GM04503 (cell line): Measurements from ENCODE around the gene SNX18.

Experiments used
- DNase-seq: peaks from one replicate; pipeline ENCODE4 v3.0.0-alpha.2; 2012; ENCODE audit warnings: low read depth

The SNX18 gene

DNA sequence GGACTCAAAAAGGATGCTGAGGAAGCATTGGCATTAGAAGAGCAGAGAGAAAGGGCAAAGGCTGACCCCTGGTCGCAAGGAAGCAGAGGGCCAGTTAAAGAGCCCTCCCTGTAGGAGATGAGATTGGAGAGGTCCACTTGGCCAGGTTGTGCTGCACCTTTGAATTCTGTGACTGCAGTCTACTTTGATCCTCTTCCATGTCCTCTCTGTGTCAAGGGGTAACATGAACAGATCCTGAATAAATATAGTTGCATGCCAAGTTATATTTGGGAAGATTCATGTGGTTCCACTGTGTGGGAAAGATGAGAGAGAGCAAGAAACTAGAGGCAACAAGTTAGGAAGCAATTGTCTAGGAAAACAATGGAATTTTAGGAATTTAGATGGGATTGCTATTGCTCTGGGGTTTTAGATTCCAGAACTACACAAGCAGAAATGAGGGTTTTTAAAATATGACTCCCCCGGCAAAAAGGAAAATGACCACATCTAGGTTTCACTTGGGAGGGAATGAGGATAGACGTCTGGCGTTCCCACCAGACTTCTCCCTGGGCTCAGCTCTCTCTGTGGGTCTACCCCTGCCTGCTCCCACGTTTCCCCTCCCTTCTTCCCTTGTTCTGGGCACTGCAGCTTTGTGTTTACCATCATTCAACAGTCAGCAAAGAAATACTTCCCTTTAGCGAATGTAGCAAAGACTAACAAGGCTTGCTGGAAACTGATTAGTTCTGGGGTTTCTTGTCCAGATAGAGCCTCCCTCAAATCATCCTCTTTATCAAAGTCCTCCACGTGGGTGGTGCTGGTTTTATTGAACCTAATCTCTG is 63.6 kb downstream of the SNX18 start:
- DNase-seq = peak; percentile 55

DNA sequence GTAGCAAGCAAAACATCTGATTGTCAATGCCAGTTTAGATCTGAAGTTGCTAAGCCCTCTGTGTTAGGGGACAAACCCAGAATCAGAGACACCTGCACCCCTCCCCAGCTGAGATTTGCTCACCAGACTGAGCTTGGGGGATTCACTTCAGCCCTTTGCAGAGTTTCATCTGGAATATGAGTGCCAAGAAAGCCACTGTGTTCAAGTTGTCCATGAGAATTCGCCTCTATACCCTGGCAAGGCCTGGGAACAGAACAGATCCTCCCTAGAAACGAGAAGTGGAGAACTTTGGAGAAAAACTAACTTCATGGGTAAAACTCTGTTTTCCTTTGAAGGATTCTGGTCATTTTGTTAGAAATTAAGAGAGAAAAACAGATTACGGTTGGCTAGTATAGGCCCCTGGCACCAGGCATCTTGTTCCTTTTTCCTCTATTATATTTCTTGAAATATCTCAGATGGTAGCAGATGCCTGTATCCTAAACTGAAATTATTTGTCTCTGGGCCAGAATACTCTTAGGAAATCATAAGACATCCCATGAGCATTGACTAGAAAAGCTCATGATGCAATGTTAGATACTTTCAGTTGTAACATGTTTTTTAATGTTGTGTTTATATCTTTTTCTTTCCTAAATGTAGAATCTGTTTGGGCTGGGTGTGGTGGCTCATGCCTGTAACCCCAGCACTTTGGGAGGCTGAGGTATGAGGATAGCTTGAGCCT is 64.4 kb downstream of the SNX18 start:
- no peak for DNase-seq

DNA sequence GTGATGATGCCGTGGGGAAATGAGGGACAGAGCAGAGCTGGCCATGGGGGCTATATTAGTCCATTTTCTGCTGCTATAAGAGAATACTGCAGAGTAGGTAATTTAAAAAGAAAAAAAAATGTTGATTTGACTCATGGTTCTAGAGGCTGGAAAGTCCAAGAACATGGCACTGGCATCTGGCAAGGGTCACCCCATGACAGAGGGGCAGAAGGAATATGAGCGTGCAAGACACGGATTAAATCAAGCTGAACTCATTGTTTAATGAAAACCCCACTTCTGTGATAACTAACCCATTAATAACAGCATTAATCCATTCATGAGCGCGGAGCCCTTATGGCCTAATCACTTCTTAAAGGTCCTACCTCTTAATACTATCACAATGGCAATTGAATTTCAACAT is 68.8 kb downstream of the SNX18 start:
- DNase-seq = no peak

DNA sequence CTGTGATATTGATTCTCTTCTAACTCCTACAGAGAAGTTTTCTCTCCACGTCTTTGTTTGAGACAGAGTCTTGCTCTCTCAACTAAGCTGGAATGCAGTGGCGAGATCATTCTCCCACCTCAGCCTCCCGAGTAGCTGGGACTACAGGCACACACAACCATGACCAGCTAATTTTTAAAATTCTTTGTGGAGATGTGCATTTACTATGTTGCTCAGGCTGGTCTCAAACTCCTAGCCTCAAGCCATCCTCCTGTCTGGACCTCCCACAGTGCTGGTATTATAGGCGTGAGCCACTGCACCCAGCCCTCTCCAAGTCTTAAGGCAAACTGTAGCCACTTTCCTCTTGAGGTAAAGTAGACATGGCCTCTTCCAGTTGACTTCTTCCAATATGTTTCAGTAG is 72.2 kb downstream of the SNX18 start:
- DNase-seq = no peak

DNA sequence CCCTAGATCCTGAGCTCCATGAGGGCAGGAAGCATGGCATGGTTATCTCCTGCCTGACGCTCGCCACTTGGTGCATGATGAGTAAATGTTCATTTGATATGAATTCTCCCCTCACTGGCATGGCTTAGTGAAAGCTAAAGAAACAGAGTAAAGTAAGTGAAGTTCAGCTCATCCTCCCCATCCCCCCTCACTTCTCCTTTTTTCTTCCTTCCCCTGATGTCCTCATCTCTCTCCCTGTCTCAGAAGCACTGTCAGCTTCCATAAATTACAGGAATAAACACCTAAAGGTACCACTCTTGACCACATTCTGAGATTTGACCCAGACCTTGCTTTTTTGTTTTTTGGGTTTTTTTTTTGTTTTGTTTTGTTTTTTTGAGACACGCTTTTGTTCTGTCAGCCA is 73.3 kb downstream of the SNX18 start:
- no peak for DNase-seq

DNA sequence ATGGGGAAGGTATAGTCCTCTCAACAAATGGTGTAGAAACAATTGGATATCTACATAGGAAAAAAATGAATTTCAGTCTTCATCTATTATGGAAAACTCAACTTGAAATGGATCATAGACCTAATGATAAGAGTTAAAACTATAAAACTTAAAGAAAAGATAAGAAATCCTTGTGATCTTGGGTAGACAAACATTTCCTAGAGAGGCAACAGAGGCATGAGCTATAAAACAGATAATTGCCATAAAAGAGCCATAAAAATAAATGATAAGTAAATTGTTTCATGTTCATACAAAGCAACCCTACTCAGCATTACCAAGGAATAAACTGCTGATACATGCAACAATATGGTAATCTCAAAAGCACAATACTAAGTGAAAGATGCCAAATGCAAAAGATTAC is 76.2 kb downstream of the SNX18 start:
- no peak for DNase-seq

DNA sequence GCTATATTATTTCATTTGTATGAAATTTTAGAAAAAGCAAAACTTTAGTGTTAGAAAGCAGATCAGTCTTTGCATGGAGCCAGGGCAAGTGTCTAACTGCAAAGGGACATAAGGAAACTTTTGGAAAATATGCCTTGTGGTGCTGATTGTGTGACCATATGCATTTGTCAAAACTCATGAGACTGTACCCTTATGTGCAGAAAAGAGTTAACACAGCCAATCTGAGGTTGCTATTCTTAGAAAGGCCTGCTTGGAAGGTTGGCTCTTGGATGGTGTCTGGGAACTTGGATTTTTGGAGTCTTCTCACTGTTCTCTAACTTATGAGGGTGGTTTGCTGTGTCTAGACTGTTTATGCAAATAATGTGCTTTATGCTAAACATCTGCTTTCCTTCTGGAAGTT is 76.6 kb downstream of the SNX18 start:
- DNase-seq = no peak

DNA sequence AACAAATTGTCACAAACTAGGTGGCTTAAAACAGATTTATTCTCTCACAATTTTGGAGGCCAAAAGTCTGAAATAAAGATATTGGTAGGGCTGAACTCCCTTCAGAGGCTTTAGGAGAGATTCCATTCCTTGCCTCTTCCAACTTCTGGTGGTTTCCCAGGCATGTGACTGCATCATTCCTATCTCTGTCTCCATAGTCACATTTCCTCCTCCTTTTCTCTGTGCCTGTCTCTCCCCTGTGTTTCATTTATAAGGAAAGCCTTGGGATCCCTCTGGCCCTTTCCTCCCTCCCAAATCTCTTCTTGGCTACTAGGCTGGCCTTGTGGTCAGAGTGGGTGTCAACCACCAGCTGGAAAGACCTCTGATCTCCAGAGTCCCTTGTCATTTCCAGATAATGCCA is 78.2 kb downstream of the SNX18 start:
- no peak for DNase-seq
